Fibroblast of lung (primary cell): ENCODE results near the gene INSYN1. TPM values are rescaled to one million over a fixed set of nuclear protein-coding genes. Genes with fewer than 3 reads are reported as not detected.

Experiments used
- DNase-seq, 2 donors: peaks; one replicate each; pipeline versions ENCODE4 v3.0.0 to v3.0.0-alpha.2; 2010; ENCODE audit warnings: low read depth in 2 of 2
- H2AFZ ChIP-seq: 2 replicates; pipeline ENCODE4 v1.5.1; 2012; ENCODE audit warnings: low read length, control low read depth, inconsistent platforms
- H3K27ac ChIP-seq: 2 replicates; pipeline ENCODE4 v1.5.1; 2011; ENCODE audit warnings: low read length, control low read depth; ENCODE audit not compliant: insufficient read depth
- H3K27me3 ChIP-seq: 2 replicates; pipeline ENCODE4 v1.5.1; 2011; ENCODE audit warnings: mild to moderate bottlenecking, low read length; ENCODE audit not compliant: control insufficient read depth, insufficient read depth
- H3K36me3 ChIP-seq: 2 replicates; pipeline ENCODE4 v1.5.1; 2011; ENCODE audit warnings: low read length; ENCODE audit not compliant: control insufficient read depth, insufficient read depth
- H3K4me1 ChIP-seq: 2 replicates; pipeline ENCODE4 v1.5.1; 2011; ENCODE audit warnings: low read length; ENCODE audit not compliant: control insufficient read depth, insufficient read depth; ENCODE audit errors: extremely low read depth
- H3K4me2 ChIP-seq: 2 replicates; pipeline ENCODE4 v1.5.1; 2011; ENCODE audit warnings: low read length, control low read depth; ENCODE audit not compliant: insufficient read depth; ENCODE audit errors: extremely low read depth
- H3K4me3 ChIP-seq, 4 experiments: fragments of 200-600 bp in 1 of 4; sonication (generic) in 1 of 4; replicated peaks in 1 of 4; 2 replicates each; pipeline ENCODE4 v1.5.1; 2011 to 2016; ENCODE audit warnings: low read length in 4 of 4, low read depth in 3 of 4, mild to moderate bottlenecking in 3 of 4, control low read depth in 2 of 4, inconsistent platforms in 1 of 4, mixed read lengths in 1 of 4; ENCODE audit not compliant: insufficient read depth in 1 of 4; ENCODE audit errors: control extremely low read depth in 1 of 4
- H3K79me2 ChIP-seq: 2 replicates; pipeline ENCODE4 v1.5.1; 2012; ENCODE audit warnings: mild to moderate bottlenecking, low read length, inconsistent platforms; ENCODE audit not compliant: control insufficient read depth, insufficient read depth
- H3K9ac ChIP-seq: 2 replicates; pipeline ENCODE4 v1.5.1; 2011; ENCODE audit warnings: mild to moderate bottlenecking, low read length, control low read depth; ENCODE audit not compliant: insufficient read depth
- H3K9me3 ChIP-seq: 2 replicates; pipeline ENCODE4 v1.5.1; 2012; ENCODE audit warnings: low read depth, low read length; ENCODE audit not compliant: control insufficient read depth, insufficient read depth
- H4K20me1 ChIP-seq: 2 replicates; pipeline ENCODE4 v1.5.1; 2011; ENCODE audit warnings: low read length; ENCODE audit not compliant: control insufficient read depth, insufficient read depth; ENCODE audit errors: extremely low read depth
- CTCF ChIP-seq, 2 donors: IDR thresholded peaks in 1 of 2; conservative IDR thresholded peaks in 1 of 2; 1 replicate in 1 of 2; 2 replicates in 1 of 2; pipeline ENCODE4 v1.5.1; 2011 to 2012; ENCODE audit warnings: low read length in 2 of 2, control low read depth in 1 of 2, inconsistent platforms in 1 of 2, low read depth in 1 of 2, mild to moderate bottlenecking in 1 of 2
- EZH2 ChIP-seq: IDR thresholded peaks from 2 replicates; pipeline ENCODE4 v1.5.1; 2012; ENCODE audit warnings: low read length, control low read depth, mild to moderate bottlenecking; ENCODE audit errors: missing control alignments
- polyA plus RNA-seq, 2 donors: library from polyadenylated mRNA; depleted of rRNA in 1 of 2; stranded (reverse) in 1 of 2; unstranded in 1 of 2; fragments of >200 nt; gene quantifications; 2 replicates each; pipeline ENCODE4 v1.2.1, GENCODE V29; 2011 to 2012; ENCODE audit warnings: missing spikeins in 1 of 2
- total RNA-seq: library from RNA; depleted of rRNA; stranded (reverse); fragments of >200 nt; gene quantifications from 2 replicates; pipeline ENCODE4 v1.2.1, GENCODE V29; 2014

Gene INSYN1
- total and polyA plus RNA-seq, 2 donors (not counting 1 experiment from before 2014, with no cell fraction given), result 0.51 to 1.2 TPM

GRCh38 chr15:73727330-73727976 lies 25.7 kb downstream of the INSYN1 start:
- Histone ChIP-seq H4K20me1 (no peaks in the 10 kb centered on the region), H3K79me2 (no peaks in the 10 kb centered on the region), H3K4me3 (no peak overlapping the region), H3K9ac (no peak overlapping the region), H3K27me3 (peaks cover 14% of the 10 kb centered on the region), H3K36me3 (no peaks in the 10 kb centered on the region), H3K27ac (no peak overlapping the region), H3K4me2 (no peak overlapping the region), H3K4me1 (no peaks in the 10 kb centered on the region), H2AFZ (no peak overlapping the region), H3K9me3 (no peaks in the 10 kb centered on the region)
- TF ChIP-seq EZH2 (no peak), CTCF (conservative IDR thresholded peaks at IDR 0.05 in 1 of 2, IDR thresholded peaks at IDR 0.05 in 1 of 2; ENCODE audit: low read depth in 1 of 2, low read length in 2 of 2) (no peak)
- DNase-seq, result peak in 1 of 2 donors; percentile 92

GRCh38 chr15:73724212-73724611 lies 28.9 kb downstream of the INSYN1 start:
- H3K4me2 ChIP-seq, result no peak overlapping the region

GRCh38 chr15:73723191-73723590 lies 30.0 kb downstream of the INSYN1 start:
- no peaks in the 10 kb centered on the region for H3K4me1 ChIP-seq
- no peak overlapping the region for H3K4me3 ChIP-seq
- no peak for DNase-seq
- no peak overlapping the region for H3K9ac ChIP-seq
- H3K27ac ChIP-seq, result no peak overlapping the region
- TF ChIP-seq CTCF (conservative IDR thresholded peaks at IDR 0.05 in 1 of 2, IDR thresholded peaks at IDR 0.05 in 1 of 2; ENCODE audit: low read depth in 1 of 2, low read length in 2 of 2) (no peak), EZH2 (no peak)
- no peak overlapping the region for H3K4me2 ChIP-seq
- no peak overlapping the region for H2AFZ ChIP-seq
- no peaks in the 10 kb centered on the region for H3K36me3 ChIP-seq
- no peaks in the 10 kb centered on the region for H4K20me1 ChIP-seq
- no peaks in the 10 kb centered on the region for H3K9me3 ChIP-seq
- H3K79me2 ChIP-seq, result no peaks in the 10 kb centered on the region
- H3K27me3 ChIP-seq, result peaks cover 15% of the 10 kb centered on the region

More at GRCh38 chr15:73724212-73724611, 28.9 kb downstream of the INSYN1 start:
- Histone ChIP-seq H3K4me1 (no peaks in the 10 kb centered on the region), H2AFZ (no peak overlapping the region), H3K9ac (no peak overlapping the region), H3K27ac (no peak overlapping the region), H4K20me1 (no peaks in the 10 kb centered on the region), H3K36me3 (no peaks in the 10 kb centered on the region), H3K79me2 (no peaks in the 10 kb centered on the region), H3K9me3 (no peaks in the 10 kb centered on the region), H3K4me3 (no peak overlapping the region), H3K27me3 (peaks cover 15% of the 10 kb centered on the region)
- TF ChIP-seq CTCF (conservative IDR thresholded peaks at IDR 0.05 in 1 of 2, IDR thresholded peaks at IDR 0.05 in 1 of 2; ENCODE audit: low read depth in 1 of 2, low read length in 2 of 2), result no peak
- no peak for TF ChIP-seq EZH2
- no peak for DNase-seq
